Osteocyte (in vitro differentiated cells): ENCODE measurements around the gene ZCCHC4. TPM values are rescaled to one million over a fixed set of nuclear protein-coding genes. Genes with fewer than 3 reads are reported as not detected.
"Not testable (repeated sequence)": the region's sequence is repeated elsewhere in the genome, so short reads cannot be mapped to it uniquely, and the experiment has no call there.

ENCODE experiments used
- DNase-seq: peaks from one replicate; pipeline ENCODE4 v3.0.0; 2021; ENCODE audit warnings: mixed read lengths; ENCODE audit not compliant: unreplicated experiment; ENCODE audit errors: extremely low spot score
- H3K27ac Mint-ChIP-seq: one replicate; pipeline ENCODE4 v1.8.0; 2021; ENCODE audit warnings: mild to moderate bottlenecking, mixed read lengths; ENCODE audit not compliant: unreplicated experiment
- H3K27me3 Mint-ChIP-seq: one replicate; pipeline ENCODE4 v1.8.0; 2021; ENCODE audit warnings: mixed read lengths; ENCODE audit not compliant: unreplicated experiment
- H3K36me3 Mint-ChIP-seq: one replicate; pipeline ENCODE4 v1.8.0; 2021; ENCODE audit warnings: mixed read lengths; ENCODE audit not compliant: unreplicated experiment
- H3K4me1 Mint-ChIP-seq: one replicate; pipeline ENCODE4 v1.8.0; 2021; ENCODE audit warnings: mixed read lengths; ENCODE audit not compliant: unreplicated experiment
- H3K4me3 Mint-ChIP-seq: one replicate; pipeline ENCODE4 v1.8.0; 2021; ENCODE audit warnings: mild to moderate bottlenecking, moderate library complexity, mixed read lengths; ENCODE audit not compliant: unreplicated experiment
- H3K9me3 Mint-ChIP-seq: one replicate; pipeline ENCODE4 v1.8.0; 2021; ENCODE audit warnings: mixed read lengths; ENCODE audit not compliant: unreplicated experiment
- CTCF ChIP-seq: fragments of 200-600 bp; sonication (generic); IDR thresholded peaks from 2 replicates; pipeline ENCODE4 v1.5.0; 2021; ENCODE audit warnings: antibody characterized with exemption, mild to moderate bottlenecking, moderate library complexity
- total RNA-seq: library from RNA; stranded (reverse); gene quantifications from 2 replicates; pipeline ENCODE4 v1.2.1, GENCODE V29; 2021

ZCCHC4 gene
- total RNA-seq, 1 donor from 2014 or later: 9.4 TPM

GRCh38 chr4:25320773-25321172 lies 8.2 kb downstream of the ZCCHC4 start:
- Mint-ChIP-seq H3K9me3 (no peaks in the 10 kb centered on the region), H3K4me1 (no peaks in the 10 kb centered on the region), H3K27me3 (no peaks in the 10 kb centered on the region), H3K27ac (no peak overlapping the region), H3K36me3 (peaks cover 10% of the 10 kb centered on the region), H3K4me3 (no peak overlapping the region)
- TF ChIP-seq CTCF: no peak
- no peak for DNase-seq

GRCh38 chr4:25321703-25322102 lies 9.1 kb downstream of the ZCCHC4 start:
- Mint-ChIP-seq H3K27me3 (no peaks in the 10 kb centered on the region), H3K27ac (no peak overlapping the region), H3K4me1 (no peaks in the 10 kb centered on the region), H3K36me3 (peaks cover 10% of the 10 kb centered on the region), H3K9me3 (no peaks in the 10 kb centered on the region), H3K4me3 (no peak overlapping the region)
- no peak for TF ChIP-seq CTCF
- no peak for DNase-seq

GRCh38 chr4:25328463-25328862 lies 15.9 kb downstream of the ZCCHC4 start:
- not testable (repeated sequence) for H3K4me1 Mint-ChIP-seq, H3K27ac Mint-ChIP-seq, H3K9me3 Mint-ChIP-seq, DNase-seq, H3K27me3 Mint-ChIP-seq, H3K36me3 Mint-ChIP-seq, H3K4me3 Mint-ChIP-seq

- no peak overlapping the region for H3K27ac Mint-ChIP-seq
- no peak overlapping the region for H3K4me3 Mint-ChIP-seq
- H3K4me1 Mint-ChIP-seq: peaks cover 5% of the 10 kb centered on the region
- no peak for DNase-seq
- H3K27me3 Mint-ChIP-seq: no peaks in the 10 kb centered on the region
- no peak for TF ChIP-seq CTCF
- no peaks in the 10 kb centered on the region for H3K9me3 Mint-ChIP-seq
- no peaks in the 10 kb centered on the region for H3K36me3 Mint-ChIP-seq
These were observed 17.8 kb downstream of the ZCCHC4 start for GRCh38 chr4:25330335-25330734.

GRCh38 chr4:25330905-25331808 lies 18.6 kb downstream of the ZCCHC4 start:
- Mint-ChIP-seq H3K36me3 (no peaks in the 10 kb centered on the region), H3K9me3 (no peaks in the 10 kb centered on the region), H3K27me3 (no peaks in the 10 kb centered on the region), H3K4me3 (no peak overlapping the region), H3K27ac (no peak overlapping the region), H3K4me1 (peaks cover 5% of the 10 kb centered on the region)
- no peak for TF ChIP-seq CTCF
- no peak for DNase-seq
